Epithelial cell of esophagus (primary cell): ENCODE data around the gene SLC22A23.

Experiments used
- DNase-seq: peaks from one replicate; pipeline ENCODE4 v3.0.0; 2010; ENCODE audit warnings: low read depth
- H3K4me3 ChIP-seq: 2 replicates; pipeline ENCODE4 v1.5.1; 2011; ENCODE audit warnings: mild to moderate bottlenecking, low read length, control low read depth
- TF ChIP-seq, protein P1 (sequence below): IDR thresholded peaks from 2 replicates; pipeline ENCODE4 v1.5.1; 2011; ENCODE audit warnings: low read depth, mild to moderate bottlenecking, low read length, control low read depth, inconsistent platforms; ENCODE audit not compliant: insufficient read depth; ENCODE audit errors: missing control alignments

The SLC22A23 gene

DNA sequence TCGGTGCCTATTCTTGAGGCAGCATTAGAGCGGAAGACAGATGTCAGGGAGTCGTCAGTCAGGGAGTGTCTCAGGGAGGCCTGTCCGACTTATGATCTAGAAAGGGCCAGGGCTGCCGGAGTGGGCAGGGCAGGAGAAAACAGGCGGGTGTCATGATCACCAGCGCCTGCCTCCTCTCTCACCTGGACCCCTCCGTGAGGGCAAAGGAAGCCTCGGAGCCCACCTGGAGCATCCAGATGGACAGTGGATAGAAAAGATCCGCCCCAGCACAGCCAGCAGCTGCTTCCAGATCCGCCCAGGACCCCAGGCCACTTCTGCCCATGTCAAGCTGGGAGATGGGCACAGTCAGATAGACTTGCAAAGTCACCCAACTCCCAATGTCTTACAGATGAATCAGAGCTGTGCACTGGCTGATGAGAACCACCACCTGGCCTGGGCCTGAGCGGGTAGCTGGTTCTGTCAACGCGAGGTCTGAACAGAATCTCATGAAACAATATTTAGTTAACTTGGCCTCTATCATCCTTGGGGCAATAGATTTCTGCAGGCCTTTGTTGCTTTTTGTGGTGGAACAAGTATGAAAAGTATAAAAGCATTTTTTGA lies 175.9 kb downstream of the SLC22A23 start:
- TF ChIP-seq, protein P1, sequence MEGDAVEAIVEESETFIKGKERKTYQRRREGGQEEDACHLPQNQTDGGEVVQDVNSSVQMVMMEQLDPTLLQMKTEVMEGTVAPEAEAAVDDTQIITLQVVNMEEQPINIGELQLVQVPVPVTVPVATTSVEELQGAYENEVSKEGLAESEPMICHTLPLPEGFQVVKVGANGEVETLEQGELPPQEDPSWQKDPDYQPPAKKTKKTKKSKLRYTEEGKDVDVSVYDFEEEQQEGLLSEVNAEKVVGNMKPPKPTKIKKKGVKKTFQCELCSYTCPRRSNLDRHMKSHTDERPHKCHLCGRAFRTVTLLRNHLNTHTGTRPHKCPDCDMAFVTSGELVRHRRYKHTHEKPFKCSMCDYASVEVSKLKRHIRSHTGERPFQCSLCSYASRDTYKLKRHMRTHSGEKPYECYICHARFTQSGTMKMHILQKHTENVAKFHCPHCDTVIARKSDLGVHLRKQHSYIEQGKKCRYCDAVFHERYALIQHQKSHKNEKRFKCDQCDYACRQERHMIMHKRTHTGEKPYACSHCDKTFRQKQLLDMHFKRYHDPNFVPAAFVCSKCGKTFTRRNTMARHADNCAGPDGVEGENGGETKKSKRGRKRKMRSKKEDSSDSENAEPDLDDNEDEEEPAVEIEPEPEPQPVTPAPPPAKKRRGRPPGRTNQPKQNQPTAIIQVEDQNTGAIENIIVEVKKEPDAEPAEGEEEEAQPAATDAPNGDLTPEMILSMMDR, result no peak
- no peak overlapping the region for H3K4me3 ChIP-seq
- no peak for DNase-seq

DNA sequence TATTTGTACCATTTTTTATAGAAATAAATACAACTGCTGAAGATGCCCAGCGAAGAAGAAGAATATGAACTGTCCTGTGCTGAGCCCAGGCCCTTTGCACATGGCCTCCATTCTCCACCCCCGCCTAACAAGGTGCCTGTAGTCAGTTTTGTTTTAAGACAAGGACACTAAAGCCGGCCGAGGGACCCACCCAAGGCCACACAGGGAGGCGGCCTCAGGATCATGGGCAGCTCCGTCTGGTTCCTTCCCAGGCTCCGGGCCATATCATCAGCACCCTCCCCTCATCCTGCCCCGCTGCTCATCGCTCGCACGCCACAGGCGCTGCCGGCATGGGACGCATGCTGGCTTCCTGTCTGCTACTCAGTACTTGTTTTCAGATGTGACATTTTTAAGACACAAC lies 176.8 kb downstream of the SLC22A23 start:
- no peak overlapping the region for H3K4me3 ChIP-seq
- TF ChIP-seq, protein P1, result no peak
- DNase-seq, result no peak

DNA sequence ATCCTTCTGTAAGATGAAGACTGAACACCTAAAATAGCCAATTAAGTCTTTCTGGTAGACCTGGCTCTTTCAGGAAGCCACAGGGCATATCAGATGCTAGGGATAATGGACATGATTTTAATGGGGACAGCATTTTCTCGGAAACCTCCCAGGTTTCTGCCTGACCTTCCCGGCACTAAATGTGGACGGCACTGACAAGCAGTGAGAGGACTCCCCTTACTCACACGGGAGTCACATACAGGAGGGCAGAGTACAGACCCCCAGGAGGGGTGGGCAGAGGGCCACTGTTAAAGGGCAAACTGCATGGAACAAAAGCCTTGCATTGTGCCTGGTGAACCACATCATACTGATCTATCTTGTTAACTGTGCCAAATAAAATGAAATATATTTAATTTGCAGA lies 178.2 kb downstream of the SLC22A23 start:
- no peak for DNase-seq
- TF ChIP-seq, protein P1, result no peak
- H3K4me3 ChIP-seq, result no peak overlapping the region

DNA sequence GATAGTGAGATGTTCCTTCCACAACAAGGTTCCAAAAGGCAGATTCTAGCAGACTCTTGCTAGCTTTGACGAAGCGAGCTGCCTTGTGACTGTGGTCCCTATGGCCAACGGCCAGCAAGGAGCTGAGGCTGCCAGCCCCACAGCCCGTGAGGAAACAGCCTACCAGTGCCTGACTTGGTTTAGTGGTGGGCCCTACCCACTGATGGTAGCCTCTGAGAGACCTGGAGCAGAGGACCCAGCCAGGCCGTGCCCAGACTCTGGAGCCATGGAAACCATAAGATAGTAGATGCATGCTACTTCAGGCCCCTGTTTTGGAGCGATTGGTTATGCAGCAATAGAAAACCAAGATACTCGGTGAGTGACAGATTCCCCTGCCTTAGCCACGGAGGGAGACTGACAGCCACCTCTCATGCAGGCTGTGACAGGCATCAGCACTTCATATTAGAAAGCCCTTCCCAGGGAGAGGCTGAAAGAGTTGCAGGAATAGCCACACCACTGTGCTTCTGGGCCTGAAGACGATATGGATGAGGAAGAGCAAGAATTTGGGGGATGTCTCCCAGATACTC lies 178.9 kb downstream of the SLC22A23 start:
- no peak overlapping the region for H3K4me3 ChIP-seq
- no peak for DNase-seq
- TF ChIP-seq, protein P1, result no peak

DNA sequence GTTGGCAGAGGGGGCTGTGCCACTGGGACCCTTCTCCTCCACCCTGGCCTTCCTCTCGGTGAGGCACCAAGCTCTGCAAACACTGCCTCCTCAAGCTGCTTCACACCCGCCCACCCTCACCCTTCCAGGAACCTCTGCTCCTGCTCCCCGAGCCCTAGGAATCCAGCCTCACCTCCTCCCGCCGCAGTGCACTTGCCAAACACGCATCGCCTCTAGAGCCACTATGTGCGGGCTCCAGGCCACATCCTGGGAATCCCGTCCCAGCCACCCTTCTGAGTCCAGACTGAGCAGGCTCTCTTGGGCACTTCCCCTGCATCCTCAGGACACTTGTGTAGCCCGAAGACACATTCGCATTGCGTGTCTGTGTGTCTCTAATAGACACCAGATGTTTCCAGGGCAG lies 179.6 kb downstream of the SLC22A23 start:
- DNase-seq, result no peak
- TF ChIP-seq, protein P1, result no peak
- no peak overlapping the region for H3K4me3 ChIP-seq

DNA sequence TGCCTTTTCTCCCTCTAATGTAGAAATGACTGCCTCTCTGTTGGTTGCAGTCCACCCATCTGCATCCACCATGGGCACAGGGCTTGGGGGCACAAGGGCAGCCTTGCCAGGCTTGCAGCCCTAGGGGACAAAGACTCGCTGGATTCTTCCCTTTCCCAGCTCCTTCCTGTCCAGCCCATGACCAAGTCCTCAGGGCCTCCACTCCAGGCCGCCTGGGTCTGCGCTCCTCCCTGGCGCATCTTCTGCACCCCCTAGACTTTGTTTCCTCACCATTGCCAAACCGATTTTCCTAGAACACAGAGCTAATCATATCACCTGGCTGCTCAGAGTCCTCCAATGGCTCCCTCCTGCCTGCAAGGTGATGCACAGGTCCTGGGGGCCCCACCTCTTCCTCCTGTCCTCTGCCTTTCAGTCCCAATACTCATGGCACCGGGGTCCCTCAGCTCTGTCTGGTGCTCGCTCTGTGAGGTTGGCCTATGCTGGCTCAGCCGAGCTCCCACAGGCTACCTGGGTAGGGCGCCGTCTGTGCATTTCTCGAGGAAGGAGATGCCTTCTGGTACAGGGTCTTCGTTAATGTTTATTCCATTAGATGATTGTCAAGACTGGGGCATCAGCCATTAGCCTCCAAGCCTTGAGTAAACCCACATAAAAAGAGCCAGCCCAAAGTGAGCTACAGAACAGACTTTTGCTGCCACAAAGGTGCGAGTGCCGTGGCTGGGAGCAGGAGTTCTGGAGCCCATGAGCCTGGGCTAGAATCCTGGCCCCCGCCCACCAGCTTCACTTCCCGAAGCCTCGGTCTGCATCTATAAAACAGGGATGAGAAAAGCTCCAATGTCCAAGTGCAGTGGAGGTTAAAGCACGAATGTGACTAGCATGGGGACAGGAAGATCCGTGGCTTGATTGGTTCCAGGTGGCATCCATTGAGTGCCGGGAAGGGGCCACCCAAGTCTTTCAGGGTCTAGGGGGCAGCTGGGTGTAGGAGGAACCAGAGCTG lies 180.4 kb downstream of the SLC22A23 start:
- DNase-seq, result no peak
- H3K4me3 ChIP-seq, result no peak overlapping the region
- TF ChIP-seq, protein P1, result no peak
